GM18502 (cell line): ENCODE data around the gene CLOCK.
"Not testable (repeated sequence)": the region's sequence is repeated elsewhere in the genome, so short reads cannot be mapped to it uniquely, and the experiment has no call there.

Experiments used
- ATAC-seq: cut with Tn5 transposase; IDR thresholded peaks from one replicate; pipeline ENCODE4 v1.9.1; 2021; ENCODE audit warnings: mild to moderate bottlenecking; ENCODE audit not compliant: unreplicated experiment, poor library complexity

CLOCK gene

GRCh38 chr4:55546756-55547465 lies at the start of gene CLOCK:
Gene CLOCK (minus strand): TSS chr4:55546909. CDS start chr4:55482785, 64,124 bp downstream.
- peak; percentile 75 for ATAC-seq

GRCh38 chr4:55592014-55592413 lies 45.3 kb upstream of the CLOCK start, which contains the start of gene PDCL2:
Gene PDCL2 (minus strand): TSS chr4:55592245. CDS start chr4:55592109, 136 bp downstream.
- ATAC-seq, result no peak

- no peak for ATAC-seq
Observed at GRCh38 chr4:55588160-55588559, 41.5 kb upstream of the CLOCK start.

GRCh38 chr4:55582773-55583172 lies 36.1 kb upstream of the CLOCK start:
- not testable (repeated sequence) for ATAC-seq

GRCh38 chr4:55578341-55579010 lies 31.8 kb upstream of the CLOCK start:
- ATAC-seq, result no peak

- no peak for ATAC-seq
Observed at GRCh38 chr4:55575513-55575912, 28.8 kb upstream of the CLOCK start.

GRCh38 chr4:55574252-55574651 lies 27.5 kb upstream of the CLOCK start:
- ATAC-seq, result no peak

GRCh38 chr4:55571806-55572205 lies 25.1 kb upstream of the CLOCK start:
- no peak for ATAC-seq

GRCh38 chr4:55568905-55569504 lies 22.3 kb upstream of the CLOCK start:
- ATAC-seq, result peak; percentile 68

- ATAC-seq, result peak; percentile 100
Observed at GRCh38 chr4:55561889-55562288, 15.2 kb upstream of the CLOCK start.

GRCh38 chr4:55560096-55560495 lies 13.4 kb upstream of the CLOCK start:
- no peak for ATAC-seq

- ATAC-seq, result no peak
Observed at GRCh38 chr4:55554453-55555030, 7.8 kb upstream of the CLOCK start.

GRCh38 chr4:55553441-55554201 lies 6.9 kb upstream of the CLOCK start:
- no peak for ATAC-seq

- ATAC-seq, result not testable (repeated sequence)
Observed at GRCh38 chr4:55551964-55552363, 5.3 kb upstream of the CLOCK start.

GRCh38 chr4:55549888-55550287 lies 3.2 kb upstream of the CLOCK start:
- ATAC-seq, result no peak

- no peak for ATAC-seq
Observed at GRCh38 chr4:55547918-55548317, 1.2 kb upstream of the CLOCK start.

- no peak for ATAC-seq
Observed at GRCh38 chr4:55547466-55547770, 709 bp upstream of the CLOCK start.

- peak; percentile 51 for ATAC-seq
Observed at GRCh38 chr4:55546506-55546755, 278 bp downstream of the CLOCK start.

GRCh38 chr4:55545641-55546505 lies 836 bp downstream of the CLOCK start:
- ATAC-seq, result peak; percentile 54

GRCh38 chr4:55545151-55545550 lies 1.6 kb downstream of the CLOCK start:
- ATAC-seq, result no peak
